Measurements from ENCODE around the gene TNPO2. TPM values are rescaled to one million over a fixed set of nuclear protein-coding genes. Genes with fewer than 3 reads are reported as not detected.
A peak's percentile ranks its signal among the peaks of the same experiment; 100 is the strongest.
"Not testable (repeated sequence)": the region's sequence is repeated elsewhere in the genome, so short reads cannot be mapped to it uniquely, and the experiment has no call there.

Gene TNPO2
- total RNA-seq, 1 experiment from 2014 or later = 26.1 TPM

DNA sequence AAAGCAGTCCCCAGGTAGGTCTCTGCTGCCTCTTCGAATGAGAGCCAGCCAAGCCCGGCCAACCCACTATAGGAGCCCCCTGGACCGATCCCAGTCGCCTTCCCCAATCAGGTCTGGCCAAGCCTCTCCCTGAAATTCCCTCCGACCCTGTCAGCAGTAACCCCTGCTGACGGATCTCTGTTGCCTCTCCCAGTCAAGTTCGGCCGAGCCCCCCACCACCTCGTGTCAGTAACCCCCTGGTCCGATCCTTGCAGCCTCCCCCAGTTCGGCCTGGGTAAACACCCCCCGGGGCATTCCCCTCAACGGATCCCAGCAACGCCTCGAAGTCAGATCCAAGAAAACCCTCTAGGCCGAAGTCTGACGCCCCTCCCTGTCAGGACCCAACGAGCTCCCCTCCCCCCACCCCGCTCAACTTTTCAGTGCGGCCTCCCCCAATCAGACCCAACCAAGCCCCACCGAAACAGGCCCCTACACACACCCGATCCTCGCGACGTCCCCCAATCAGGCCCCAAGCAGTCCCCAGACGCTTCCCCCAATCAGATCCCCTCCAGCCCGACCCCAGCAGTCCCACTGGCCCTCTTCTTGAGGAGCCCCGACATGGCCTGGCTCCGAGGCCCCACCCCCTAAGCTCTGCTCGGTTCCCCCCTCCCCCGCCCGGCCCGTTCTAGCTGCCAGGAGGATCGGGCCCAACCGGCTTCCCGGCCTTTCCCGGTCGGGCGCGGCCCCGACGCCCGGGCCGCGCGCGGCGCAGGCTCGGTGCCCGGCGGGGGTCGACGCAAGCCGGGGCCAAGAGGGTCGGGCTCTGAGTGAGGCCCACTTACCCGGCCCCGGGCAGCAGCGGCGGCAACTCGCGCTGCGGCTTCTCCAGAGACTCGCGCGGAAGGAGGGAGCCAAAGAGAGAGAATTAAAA lies 1.8 kb downstream of the TNPO2 start:
- Histone ChIP-seq H4K20me1 (ENCODE audit: insufficient read depth, low read depth, low read length) (peaks cover 21% of the 10 kb centered on the region; the same call in 1 of the 2 replicates), H3K27ac (ENCODE audit: low read length) (peak overlapping the region; percentile 82), H3K9me3 (ENCODE audit: low read length) (no peaks in the 10 kb centered on the region), H3K4me1 (ENCODE audit: low read length) (peaks cover 38% of the 10 kb centered on the region), H3K4me3 (ENCODE audit: low read length) (peak overlapping the region; percentile 98), H3K79me2 (ENCODE audit: low read length) (peaks cover 59% of the 10 kb centered on the region), H2AFZ (ENCODE audit: low read length) (no peak overlapping the region), H3K27me3 (ENCODE audit: low read length) (no peaks in the 10 kb centered on the region), H3K4me2 (ENCODE audit: low read depth, low read length, poor library complexity, severe bottlenecking) (peak overlapping the region; percentile 87), H3K9ac (ENCODE audit: low read length) (peak overlapping the region; percentile 98), H3K9me2 (replicated peaks; ENCODE audit: insufficient read depth, low read length) (no peaks in the 10 kb centered on the region), H3K36me3 (ENCODE audit: insufficient read depth, low read length) (peaks cover 17% of the 10 kb centered on the region; the same call in 1 of the 2 replicates)
- DNase-seq = peak; percentile 85

GRCh38 chr19:12720851-12721655 lies 2.7 kb downstream of the TNPO2 start:
- Histone ChIP-seq H3K27ac (ENCODE audit: low read length) (peak overlapping the region; percentile 82), H3K4me3 (ENCODE audit: low read length) (peak overlapping the region; percentile 98), H3K27me3 (ENCODE audit: low read length) (no peaks in the 10 kb centered on the region), H3K9me2 (replicated peaks; ENCODE audit: insufficient read depth, low read length) (no peaks in the 10 kb centered on the region), H4K20me1 (ENCODE audit: insufficient read depth, low read depth, low read length) (peaks cover 25% of the 10 kb centered on the region; the same call in 1 of the 2 replicates), H3K4me1 (ENCODE audit: low read length) (peaks cover 29% of the 10 kb centered on the region), H3K79me2 (ENCODE audit: low read length) (peaks cover 65% of the 10 kb centered on the region), H3K36me3 (ENCODE audit: insufficient read depth, low read length) (peaks cover 21% of the 10 kb centered on the region), H2AFZ (ENCODE audit: low read length) (no peak overlapping the region), H3K9ac (ENCODE audit: low read length) (peak overlapping the region; percentile 98), H3K9me3 (ENCODE audit: low read length) (no peaks in the 10 kb centered on the region), H3K4me2 (ENCODE audit: low read depth, low read length, poor library complexity, severe bottlenecking) (peak overlapping the region; percentile 87)
- peak; percentile 55 for DNase-seq

DNA sequence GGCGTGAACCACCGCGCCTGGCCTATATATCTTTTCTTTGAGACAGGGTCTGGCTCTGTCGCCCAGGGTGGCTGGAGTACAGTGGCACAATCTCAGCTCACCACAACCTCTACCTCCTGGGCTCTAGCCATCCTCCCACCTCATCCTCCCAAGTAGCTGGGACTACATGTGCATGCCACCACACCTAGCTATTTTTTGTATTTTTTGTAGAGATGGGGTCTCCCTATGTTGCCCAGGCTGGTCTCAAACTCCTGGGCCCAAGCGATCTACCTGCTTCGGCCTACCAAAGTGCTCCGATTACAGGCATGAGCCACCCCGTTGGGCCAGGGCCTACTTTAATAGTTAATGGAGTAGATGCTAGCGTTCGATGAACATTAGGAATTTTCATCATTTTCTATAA lies 3.4 kb downstream of the TNPO2 start:
- Histone ChIP-seq H3K4me1 (ENCODE audit: low read length) (peaks cover 25% of the 10 kb centered on the region), H3K9me3 (ENCODE audit: low read length) (no peaks in the 10 kb centered on the region), H3K36me3 (ENCODE audit: insufficient read depth, low read length) (peaks cover 26% of the 10 kb centered on the region), H2AFZ (ENCODE audit: low read length) (no peak overlapping the region), H4K20me1 (ENCODE audit: insufficient read depth, low read depth, low read length) (peaks cover 25% of the 10 kb centered on the region; the same call in 1 of the 2 replicates), H3K9me2 (replicated peaks; ENCODE audit: insufficient read depth, low read length) (no peaks in the 10 kb centered on the region), H3K4me2 (ENCODE audit: low read depth, low read length, poor library complexity, severe bottlenecking) (peak overlapping the region; percentile 87), H3K27ac (ENCODE audit: low read length) (no peak overlapping the region), H3K27me3 (ENCODE audit: low read length) (no peaks in the 10 kb centered on the region), H3K4me3 (ENCODE audit: low read length) (peak overlapping the region; percentile 98), H3K9ac (ENCODE audit: low read length) (peak overlapping the region; percentile 98), H3K79me2 (ENCODE audit: low read length) (peaks cover 65% of the 10 kb centered on the region)
- DNase-seq = no peak

GRCh38 chr19:12715929-12716328 lies 7.8 kb downstream of the TNPO2 start:
- Histone ChIP-seq H3K27ac (ENCODE audit: low read length) (no peak overlapping the region), H3K36me3 (ENCODE audit: insufficient read depth, low read length) (peaks cover 42% of the 10 kb centered on the region), H4K20me1 (ENCODE audit: insufficient read depth, low read depth, low read length) (peaks cover 27% of the 10 kb centered on the region; the same call in 1 of the 2 replicates), H3K4me3 (ENCODE audit: low read length) (no peak overlapping the region), H3K9me2 (replicated peaks; ENCODE audit: insufficient read depth, low read length) (no peaks in the 10 kb centered on the region), H3K9me3 (ENCODE audit: low read length) (no peaks in the 10 kb centered on the region), H3K9ac (ENCODE audit: low read length) (no peak overlapping the region), H3K27me3 (ENCODE audit: low read length) (no peaks in the 10 kb centered on the region), H3K4me2 (ENCODE audit: low read depth, low read length, poor library complexity, severe bottlenecking) (no peak overlapping the region), H2AFZ (ENCODE audit: low read length) (no peak overlapping the region), H3K79me2 (ENCODE audit: low read length) (peaks cover 46% of the 10 kb centered on the region), H3K4me1 (ENCODE audit: low read length) (peaks cover 7% of the 10 kb centered on the region)
- DNase-seq = no peak

DNA sequence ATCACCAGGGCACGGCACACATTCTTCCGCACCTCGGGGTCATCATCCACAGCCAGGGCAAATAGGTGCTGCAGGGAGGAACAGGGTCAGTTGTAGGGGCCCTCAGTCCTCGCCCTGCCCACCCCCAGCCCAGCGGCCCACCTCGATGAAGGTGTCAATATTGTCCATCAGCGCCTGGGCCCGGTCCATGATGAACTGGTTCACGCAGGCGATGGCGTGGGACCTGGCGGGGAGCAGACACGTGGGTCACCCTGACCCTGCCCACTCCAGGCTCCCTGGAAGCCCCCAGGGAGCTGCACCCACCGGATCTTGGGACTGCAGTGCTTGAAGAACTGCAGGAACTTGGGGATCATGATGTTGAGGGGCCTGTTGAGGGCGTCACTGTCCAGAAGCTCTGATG lies 8.6 kb downstream of the TNPO2 start:
- H2AFZ ChIP-seq (ENCODE audit: low read length) = no peak overlapping the region
- H3K4me1 ChIP-seq (ENCODE audit: low read length) = no peaks in the 10 kb centered on the region
- no peaks in the 10 kb centered on the region for H3K9me2 ChIP-seq (replicated peaks; ENCODE audit: insufficient read depth, low read length)
- no peak overlapping the region for H3K27ac ChIP-seq (ENCODE audit: low read length)
- peaks cover 39% of the 10 kb centered on the region for H3K36me3 ChIP-seq (ENCODE audit: insufficient read depth, low read length)
- no peak overlapping the region for H3K4me3 ChIP-seq (ENCODE audit: low read length)
- DNase-seq = no peak
- H3K4me2 ChIP-seq (ENCODE audit: low read depth, low read length, poor library complexity, severe bottlenecking) = no peak overlapping the region
- H3K27me3 ChIP-seq (ENCODE audit: low read length) = no peaks in the 10 kb centered on the region
- H3K79me2 ChIP-seq (ENCODE audit: low read length) = peaks cover 37% of the 10 kb centered on the region
- no peaks in the 10 kb centered on the region for H3K9me3 ChIP-seq (ENCODE audit: low read length)
- no peak overlapping the region for H3K9ac ChIP-seq (ENCODE audit: low read length)
- H4K20me1 ChIP-seq (ENCODE audit: insufficient read depth, low read depth, low read length) = peaks cover 20% of the 10 kb centered on the region; the same call in 1 of the 2 replicates

DNA sequence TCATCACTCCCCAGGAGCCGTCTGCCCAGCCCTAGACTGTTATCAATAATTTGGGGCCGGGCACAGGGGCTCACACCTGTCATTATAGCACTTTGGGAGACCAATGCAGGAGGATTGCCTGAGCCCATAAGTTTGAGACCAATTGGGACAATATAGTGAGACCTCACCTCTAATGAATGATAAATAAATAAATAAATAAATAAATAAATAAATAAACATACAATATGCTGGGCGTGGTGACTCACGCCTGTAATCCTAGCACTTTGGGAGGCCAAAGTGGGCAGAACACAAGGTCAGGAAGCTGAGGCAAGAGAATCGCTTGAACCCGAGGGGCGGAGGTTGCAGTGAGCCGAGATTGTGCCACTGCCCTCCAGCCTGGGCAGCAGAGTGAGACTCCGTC lies 10.4 kb downstream of the TNPO2 start:
- H3K4me3 ChIP-seq (ENCODE audit: low read length); H3K4me1 ChIP-seq (ENCODE audit: low read length); H3K9ac ChIP-seq (ENCODE audit: low read length); H3K4me2 ChIP-seq (ENCODE audit: low read depth, low read length, poor library complexity, severe bottlenecking); H3K9me3 ChIP-seq (ENCODE audit: low read length); H3K27me3 ChIP-seq (ENCODE audit: low read length); H3K27ac ChIP-seq (ENCODE audit: low read length); H2AFZ ChIP-seq (ENCODE audit: low read length); DNase-seq; H3K9me2 ChIP-seq (replicated peaks; ENCODE audit: insufficient read depth, low read length): not testable (repeated sequence)
- peaks cover 11% of the 10 kb centered on the region; the same call in 1 of the 2 replicates for H4K20me1 ChIP-seq (ENCODE audit: insufficient read depth, low read depth, low read length)
- H3K36me3 ChIP-seq (ENCODE audit: insufficient read depth, low read length) = peaks cover 42% of the 10 kb centered on the region
- peaks cover 19% of the 10 kb centered on the region for H3K79me2 ChIP-seq (ENCODE audit: low read length)

DNA sequence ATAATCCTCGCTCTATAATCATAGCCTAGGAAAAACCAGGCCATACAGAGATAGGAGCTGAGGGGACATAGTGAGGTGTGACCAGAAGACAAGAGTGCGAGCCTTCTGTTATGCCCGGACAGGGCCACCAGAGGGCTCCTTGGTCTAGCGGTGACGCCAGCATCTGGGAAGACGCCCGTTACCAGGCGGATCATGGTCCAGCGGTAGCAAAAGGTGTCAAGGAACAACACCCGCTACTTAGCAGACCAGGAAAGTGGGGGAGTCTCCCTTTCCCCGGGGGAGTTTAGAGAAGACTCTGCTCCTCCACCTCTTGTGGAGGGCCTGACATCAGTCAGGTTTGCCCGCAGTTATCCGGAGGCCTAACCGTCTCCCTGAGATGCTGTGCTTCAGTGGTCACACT lies 11.7 kb downstream of the TNPO2 start:
- Histone ChIP-seq H3K36me3 (ENCODE audit: insufficient read depth, low read length) (peaks cover 40% of the 10 kb centered on the region), H3K79me2 (ENCODE audit: low read length) (peaks cover 13% of the 10 kb centered on the region; the same call in 1 of the 2 replicates), H4K20me1 (ENCODE audit: insufficient read depth, low read depth, low read length) (peaks cover 11% of the 10 kb centered on the region; the same call in 1 of the 2 replicates)
- not testable (repeated sequence) for H3K27me3 ChIP-seq (ENCODE audit: low read length); H3K27ac ChIP-seq (ENCODE audit: low read length); H3K4me2 ChIP-seq (ENCODE audit: low read depth, low read length, poor library complexity, severe bottlenecking); H3K4me1 ChIP-seq (ENCODE audit: low read length); H3K9me3 ChIP-seq (ENCODE audit: low read length); DNase-seq; H3K9me2 ChIP-seq (replicated peaks; ENCODE audit: insufficient read depth, low read length); H3K4me3 ChIP-seq (ENCODE audit: low read length); H3K9ac ChIP-seq (ENCODE audit: low read length); H2AFZ ChIP-seq (ENCODE audit: low read length)

DNA sequence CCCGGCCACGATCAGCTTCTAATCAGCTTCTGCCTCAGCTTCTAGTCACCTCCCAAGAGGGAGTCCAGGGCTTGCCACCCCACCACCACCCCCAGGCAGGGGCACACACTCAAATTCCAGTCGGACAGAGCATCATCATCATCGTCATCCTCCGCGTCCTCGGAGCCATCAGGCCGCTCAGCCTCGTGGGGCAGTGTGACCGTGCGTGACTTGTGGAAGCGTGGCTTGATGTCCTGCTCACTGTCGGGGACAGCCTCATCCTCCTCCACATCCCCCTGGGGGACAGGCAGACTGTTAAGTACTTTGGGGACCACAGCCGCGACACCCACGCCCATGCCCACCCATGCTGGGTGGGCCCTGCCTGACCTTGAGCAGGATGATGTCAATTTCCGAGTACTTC lies 12.5 kb downstream of the TNPO2 start:
- Histone ChIP-seq H3K79me2 (ENCODE audit: low read length) (peaks cover 6% of the 10 kb centered on the region; the same call in 1 of the 2 replicates), H3K9me3 (ENCODE audit: low read length) (no peaks in the 10 kb centered on the region), H3K27ac (ENCODE audit: low read length) (no peak overlapping the region), H3K4me1 (ENCODE audit: low read length) (no peaks in the 10 kb centered on the region), H3K9me2 (replicated peaks; ENCODE audit: insufficient read depth, low read length) (no peaks in the 10 kb centered on the region), H2AFZ (ENCODE audit: low read length) (no peak overlapping the region), H3K27me3 (ENCODE audit: low read length) (no peaks in the 10 kb centered on the region), H3K4me2 (ENCODE audit: low read depth, low read length, poor library complexity, severe bottlenecking) (no peak overlapping the region), H4K20me1 (ENCODE audit: insufficient read depth, low read depth, low read length) (peaks cover 7% of the 10 kb centered on the region; the same call in 1 of the 2 replicates), H3K9ac (ENCODE audit: low read length) (no peak overlapping the region), H3K4me3 (ENCODE audit: low read length) (no peak overlapping the region), H3K36me3 (ENCODE audit: insufficient read depth, low read length) (peaks cover 36% of the 10 kb centered on the region)
- DNase-seq = no peak

All from Karpas-422 (cell line).